ENCODE data around the gene CHSY1. TPM values are rescaled to one million over a fixed set of nuclear protein-coding genes. Genes with fewer than 3 reads are reported as not detected.

The CHSY1 gene
- polyA plus RNA-seq, 3 donors = 2.7 to 19.0 (median 3.0) TPM

DNA sequence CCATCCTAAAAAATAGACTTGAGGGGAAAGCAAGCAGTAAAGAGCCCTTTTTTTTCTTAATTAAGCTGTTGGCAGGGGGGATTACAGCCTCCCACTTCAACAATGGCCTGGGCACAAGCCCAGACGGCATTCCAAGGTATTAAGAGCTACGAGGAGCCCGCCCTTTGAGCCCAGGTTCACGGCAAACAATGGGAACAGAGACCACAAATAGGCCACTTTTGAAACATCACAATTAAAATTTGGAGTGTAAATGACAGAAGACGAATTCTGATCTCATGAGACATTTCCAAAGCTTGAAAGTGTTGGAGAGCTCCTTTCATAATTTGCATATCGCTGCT, 8.9 kb downstream of the CHSY1 start:
- peaks cover 0 to under 1% of the 10 kb centered on the region in 2 donors for H3K36me3 ChIP-seq (replicated peaks in 1 of 2; ENCODE audit: control insufficient read depth in 1 of 2, insufficient read depth in 2 of 2, low read length in 2 of 2)
- Mint-ChIP-seq H3K27ac (peak overlapping the region; percentile 89 to 97 (median 96)), H3K27me3 (ENCODE audit: low read depth in 3 of 3) (peaks cover 0 to 4% (median 0%) of the 10 kb centered on the region in 3 donors), H3K4me1 (peaks cover 96% of the 10 kb centered on the region), H3K36me3 (peaks cover 6 to 28% of the 10 kb centered on the region in 2 donors), H3K9me3 (no peaks in the 10 kb centered on the region), H3K4me3 (peak overlapping the region; percentile 70 to 76)
- H3K4me1 ChIP-seq (ENCODE audit: control insufficient read depth in 1 of 2, insufficient read depth in 2 of 2, low read length in 2 of 2) = peaks cover 99 to 100% of the 10 kb centered on the region in 2 donors
- H2AFZ ChIP-seq (ENCODE audit: insufficient read depth, low read depth, low read length, poor library complexity, severe bottlenecking) = no peak overlapping the region
- H3K27ac ChIP-seq (ENCODE audit: low read depth in 1 of 2, low read length in 2 of 2) = peak overlapping the region; percentile 87
- peak overlapping the region in 2 of 3 experiments; percentile 33 to 69 for H3K4me3 ChIP-seq (replicated peaks in 1 of 3; ENCODE audit: low read depth in 2 of 3, low read length in 3 of 3)
- no CpG with 5 or more reads among the region's 6 CpGs for WGBS (ENCODE audit: insufficient coverage)
- H3K27me3 ChIP-seq (ENCODE audit: control insufficient read depth in 2 of 2, insufficient read depth in 2 of 2, low read length in 2 of 2) = no peaks in the 10 kb centered on the region
- no peak for TF ChIP-seq CTCF (IDR thresholded peaks at IDR 0.05)
- H3K9ac ChIP-seq (ENCODE audit: insufficient read depth, low read length, poor library complexity, severe bottlenecking) = peak overlapping the region; percentile 43
- peaks cover 98% of the 10 kb centered on the region for H3K79me2 ChIP-seq (ENCODE audit: insufficient read depth, low read length)
- H3K9me3 ChIP-seq (replicated peaks in 1 of 2; ENCODE audit: control insufficient read depth in 1 of 2, insufficient read depth in 1 of 2, low read length in 2 of 2) = no peaks in the 10 kb centered on the region
- intact Hi-C loops (cut with micrococcal nuclease) = loop anchor here (1.0 to 5.0 kb wide), 3 partner anchors 7 to 51 kb away; no protein-coding TSS in a partner anchor
- DNase-seq = no peak
- peak overlapping the region; percentile 72 for H3K4me2 ChIP-seq (replicated peaks; ENCODE audit: extremely low read depth, low read length, poor library complexity, severe bottlenecking)
- H4K20me1 ChIP-seq (ENCODE audit: insufficient read depth, low read length) = peaks cover 46% of the 10 kb centered on the region

DNA sequence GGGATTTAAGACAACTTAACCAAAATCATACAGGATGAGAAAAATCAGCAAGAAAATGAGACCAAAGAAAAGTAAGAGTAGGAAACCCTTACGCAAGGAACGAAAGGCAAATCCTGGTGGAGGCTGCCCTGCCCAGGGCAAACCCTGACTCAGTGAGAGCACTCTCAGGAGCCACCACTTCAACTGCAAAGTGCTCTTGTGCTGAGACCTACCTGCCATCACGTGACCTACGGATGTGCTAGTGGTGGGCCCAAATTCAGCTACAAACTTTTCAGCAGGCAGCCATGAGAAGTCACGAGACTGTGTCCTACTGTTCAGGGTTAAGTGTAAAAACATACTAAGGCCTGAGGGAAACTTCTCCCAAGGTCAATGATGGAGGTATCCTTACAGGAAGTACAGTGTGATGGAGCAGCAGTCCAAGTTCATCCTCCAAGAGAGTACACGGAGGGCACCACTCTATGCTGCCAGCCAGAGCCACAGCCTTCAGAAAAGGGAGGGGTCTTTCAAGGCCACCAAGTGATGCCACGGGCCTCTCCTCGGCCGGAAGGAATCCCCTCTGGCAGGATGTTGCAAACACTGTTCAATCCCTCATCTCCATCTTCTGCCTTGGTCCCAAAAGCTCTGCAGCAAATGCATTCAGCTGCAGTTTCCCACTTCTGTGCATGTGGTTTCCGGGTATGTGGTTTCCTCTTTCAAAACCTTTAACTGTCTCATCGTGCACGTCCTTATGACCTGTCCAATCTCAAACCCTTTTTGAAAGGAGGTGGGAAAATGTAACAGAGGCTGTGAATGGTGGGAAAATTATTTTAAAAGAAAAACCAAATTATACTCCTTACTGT, 9.5 kb downstream of the CHSY1 start:
- no peak for TF ChIP-seq CTCF (IDR thresholded peaks at IDR 0.05)
- 2% methylated on average over 4 of the region's 12 CpGs for WGBS (ENCODE audit: insufficient coverage)
- peaks cover 99 to 100% of the 10 kb centered on the region in 2 donors for H3K4me1 ChIP-seq (ENCODE audit: control insufficient read depth in 1 of 2, insufficient read depth in 2 of 2, low read length in 2 of 2)
- H3K9me3 Mint-ChIP-seq = no peaks in the 10 kb centered on the region
- H3K36me3 Mint-ChIP-seq = peaks cover 4 to 24% of the 10 kb centered on the region in 2 donors
- H3K4me2 ChIP-seq (replicated peaks; ENCODE audit: extremely low read depth, low read length, poor library complexity, severe bottlenecking) = peak overlapping the region; percentile 72
- H4K20me1 ChIP-seq (ENCODE audit: insufficient read depth, low read length) = peaks cover 41% of the 10 kb centered on the region
- peak overlapping the region; percentile 70 to 76 for H3K4me3 Mint-ChIP-seq
- H3K27ac ChIP-seq (ENCODE audit: low read depth in 1 of 2, low read length in 2 of 2) = peak overlapping the region; percentile 87
- peak overlapping the region; percentile 89 to 97 (median 96) for H3K27ac Mint-ChIP-seq
- peaks cover 98% of the 10 kb centered on the region for H3K79me2 ChIP-seq (ENCODE audit: insufficient read depth, low read length)
- peak overlapping the region; percentile 43 for H3K9ac ChIP-seq (ENCODE audit: insufficient read depth, low read length, poor library complexity, severe bottlenecking)
- peaks cover 0 to 2% (median 0%) of the 10 kb centered on the region in 3 donors for H3K27me3 Mint-ChIP-seq (ENCODE audit: low read depth in 3 of 3)
- intact Hi-C loops (cut with micrococcal nuclease) = loop anchor here (1.0 to 5.0 kb wide), 3 partner anchors 8 to 50 kb away; no protein-coding TSS in a partner anchor
- peaks cover 96% of the 10 kb centered on the region for H3K4me1 Mint-ChIP-seq
- peak overlapping the region in 2 of 3 experiments; percentile 33 to 69 for H3K4me3 ChIP-seq (replicated peaks in 1 of 3; ENCODE audit: low read depth in 2 of 3, low read length in 3 of 3)
- H3K36me3 ChIP-seq (replicated peaks in 1 of 2; ENCODE audit: control insufficient read depth in 1 of 2, insufficient read depth in 2 of 2, low read length in 2 of 2) = no peaks in the 10 kb centered on the region
- no peaks in the 10 kb centered on the region for H3K9me3 ChIP-seq (replicated peaks in 1 of 2; ENCODE audit: control insufficient read depth in 1 of 2, insufficient read depth in 1 of 2, low read length in 2 of 2)
- DNase-seq = peak; percentile 85 to 91 (median 87)
- H2AFZ ChIP-seq (ENCODE audit: insufficient read depth, low read depth, low read length, poor library complexity, severe bottlenecking) = no peak overlapping the region
- no peaks in the 10 kb centered on the region for H3K27me3 ChIP-seq (ENCODE audit: control insufficient read depth in 2 of 2, insufficient read depth in 2 of 2, low read length in 2 of 2)

Measured in CD14-positive monocyte (primary cell).